ENCODE results near the gene SAP30.

- TF ChIP-seq POLR2A (IDR thresholded peaks at IDR 0.05) (no peak), CTCF (IDR thresholded peaks at IDR 0.05) (no peak)
Measured at GRCh38 chr4:173410079-173410478, 39.3 kb downstream of the SAP30 start.

Data from thyroid gland (tissue), 4 donors.